Sigmoid colon (tissue), 7 donors: Measurements from ENCODE around the gene WRAP73. TPM values are rescaled to one million over a fixed set of nuclear protein-coding genes. Genes with fewer than 3 reads are reported as not detected.
"Not testable (repeated sequence)": the region's sequence is repeated elsewhere in the genome, so short reads cannot be mapped to it uniquely, and the experiment has no call there.

Experiments used
- DNase-seq: peaks from one replicate; pipeline ENCODE4 v3.0.0-alpha.2; 2019
- H3K27ac ChIP-seq, 4 donors: fragments of 200-600 bp; sonication (generic); one replicate each; pipeline ENCODE4 v1.5.1; 2016 to 2019; ENCODE audit warnings: mild to moderate bottlenecking in 1 of 4
- H3K27me3 ChIP-seq, 3 donors: fragments of 200-600 bp; sonication (generic); one replicate each; pipeline ENCODE4 v1.5.1; 2019; ENCODE audit warnings: mild to moderate bottlenecking in 1 of 3
- H3K36me3 ChIP-seq, 4 donors: fragments of 200-600 bp; sonication (generic); one replicate each; pipeline ENCODE4 v1.5.1; 2016 to 2019
- H3K4me1 ChIP-seq, 4 donors: fragments of 200-600 bp; sonication (generic); one replicate each; pipeline ENCODE4 v1.5.1; 2017 to 2019
- H3K4me3 ChIP-seq, 4 donors: fragments of 200-600 bp; sonication (generic); one replicate each; pipeline ENCODE4 v1.5.1; 2017 to 2019; ENCODE audit warnings: mild to moderate bottlenecking in 2 of 4, moderate library complexity in 1 of 4
- H3K9me3 ChIP-seq, 4 donors: fragments of 200-600 bp in 3 of 4; sonication (generic) in 3 of 4; one replicate each; pipeline versions ENCODE4 v1.5.1 to v1.6.1; 2013 to 2019
- EP300 ChIP-seq, 4 donors: sonication (generic); formaldehyde crosslinking; IDR thresholded peaks; one replicate each; pipeline ENCODE4 v1.6.1; 2017; ENCODE audit warnings: antibody characterized with exemption in 4 of 4
- POLR2A ChIP-seq, 2 donors: fragments of 450-650 bp; IDR thresholded peaks; one replicate each; pipeline ENCODE4 v1.6.1; 2016; ENCODE audit warnings: antibody characterized with exemption in 2 of 2, mild to moderate bottlenecking in 2 of 2, moderate library complexity in 2 of 2
- POLR2AphosphoS5 ChIP-seq, 4 donors: sonication (generic); formaldehyde crosslinking; IDR thresholded peaks; one replicate each; pipeline ENCODE4 v1.6.1; 2017; ENCODE audit warnings: antibody characterized with exemption in 4 of 4
- WGBS, 2 donors: extraction: QIAGEN DNeasy Blood & Tissue Kit; methylation state at CpG; one replicate each; pipeline ENCODE4 v1.1.7; 2013; 5-methylcytosine and 5-hydroxymethylcytosine counted together
- intact Hi-C: fragments of 100-400 bp; cut with DNase I; formaldehyde crosslinking; loops from one replicate; pipeline ENCODE4 v1.15.1; 2023
- polyA plus RNA-seq, 3 donors: library from polyadenylated mRNA; stranded (reverse); fragments of 200-250 nt; gene quantifications; one replicate each; pipeline ENCODE4 v1.2.3, GENCODE V29; 2013
- total RNA-seq, 4 donors: library from RNA; depleted of rRNA; stranded (reverse); fragments of >200 nt; gene quantifications; one replicate each; pipeline ENCODE4 v1.1.0, GENCODE V29; 2016
- TF ChIP-seq, protein P1 (sequence below), 4 experiments: fragments of 450-650 bp in 3 of 4; fragments of 200-600 bp in 1 of 4; IDR thresholded peaks; one replicate each; pipeline ENCODE4 v1.5.1; 2016 to 2019; ENCODE audit warnings: antibody characterized with exemption in 4 of 4, mild to moderate bottlenecking in 3 of 4, moderate library complexity in 2 of 4
- donor health status: healthy with polysubstance abuse.
- donor health status: Bipolar disorder and iron deficiency.
- donor health status: healthy.

WRAP73 gene
- total and polyA plus RNA-seq, 7 donors = 11.4 to 24.2 (median 17.2) TPM

GRCh38 chr1:3585940-3586568, 63.8 kb downstream of the WRAP73 start:
- no peaks in the 10 kb centered on the region for H3K4me1 ChIP-seq
- no peak for DNase-seq
- WGBS, 2 donors = 91% methylated on average over 19 of the region's 19 CpGs
- intact Hi-C loops = no loop called here
- H3K27me3 ChIP-seq = peaks cover 0 to 17% (median 0%) of the 10 kb centered on the region in 3 donors
- TF ChIP-seq, protein P1, sequence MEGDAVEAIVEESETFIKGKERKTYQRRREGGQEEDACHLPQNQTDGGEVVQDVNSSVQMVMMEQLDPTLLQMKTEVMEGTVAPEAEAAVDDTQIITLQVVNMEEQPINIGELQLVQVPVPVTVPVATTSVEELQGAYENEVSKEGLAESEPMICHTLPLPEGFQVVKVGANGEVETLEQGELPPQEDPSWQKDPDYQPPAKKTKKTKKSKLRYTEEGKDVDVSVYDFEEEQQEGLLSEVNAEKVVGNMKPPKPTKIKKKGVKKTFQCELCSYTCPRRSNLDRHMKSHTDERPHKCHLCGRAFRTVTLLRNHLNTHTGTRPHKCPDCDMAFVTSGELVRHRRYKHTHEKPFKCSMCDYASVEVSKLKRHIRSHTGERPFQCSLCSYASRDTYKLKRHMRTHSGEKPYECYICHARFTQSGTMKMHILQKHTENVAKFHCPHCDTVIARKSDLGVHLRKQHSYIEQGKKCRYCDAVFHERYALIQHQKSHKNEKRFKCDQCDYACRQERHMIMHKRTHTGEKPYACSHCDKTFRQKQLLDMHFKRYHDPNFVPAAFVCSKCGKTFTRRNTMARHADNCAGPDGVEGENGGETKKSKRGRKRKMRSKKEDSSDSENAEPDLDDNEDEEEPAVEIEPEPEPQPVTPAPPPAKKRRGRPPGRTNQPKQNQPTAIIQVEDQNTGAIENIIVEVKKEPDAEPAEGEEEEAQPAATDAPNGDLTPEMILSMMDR (IDR thresholded peaks at IDR 0.05) = no peak
- no peak for TF ChIP-seq POLR2A (IDR thresholded peaks at IDR 0.05)
- TF ChIP-seq POLR2AphosphoS5 (IDR thresholded peaks at IDR 0.05) = no peak
- no peak for TF ChIP-seq EP300 (IDR thresholded peaks at IDR 0.05)
- no peaks in the 10 kb centered on the region for H3K36me3 ChIP-seq
- H3K27ac ChIP-seq = no peak overlapping the region
- no peak overlapping the region for H3K4me3 ChIP-seq
- no peaks in the 10 kb centered on the region for H3K9me3 ChIP-seq

GRCh38 chr1:3585353-3585868, 64.5 kb downstream of the WRAP73 start:
- H3K4me1 ChIP-seq, H3K9me3 ChIP-seq, H3K4me3 ChIP-seq, H3K27ac ChIP-seq, H3K36me3 ChIP-seq, intact Hi-C loops, DNase-seq: not testable (repeated sequence)
- H3K27me3 ChIP-seq = peaks cover 0 to 19% (median 0%) of the 10 kb centered on the region in 3 donors
- WGBS, 2 donors = 65 to 69% methylated on average over 6 of the region's 6 CpGs

- Histone ChIP-seq H3K4me1 (no peaks in the 10 kb centered on the region), H3K4me3 (no peak overlapping the region), H3K9me3 (no peaks in the 10 kb centered on the region), H3K36me3 (no peaks in the 10 kb centered on the region), H3K27ac (no peak overlapping the region), H3K27me3 (peaks cover 0 to 24% (median 0%) of the 10 kb centered on the region in 3 donors)
- TF ChIP-seq POLR2AphosphoS5 (IDR thresholded peaks at IDR 0.05) (no peak), POLR2A (IDR thresholded peaks at IDR 0.05) (no peak), EP300 (IDR thresholded peaks at IDR 0.05) (no peak)
- WGBS, 2 donors = 80 to 83% methylated on average over 7 of the region's 7 CpGs
- no peak for DNase-seq
- intact Hi-C loops = no loop called here
Observed at GRCh38 chr1:3584915-3585314, 65.0 kb downstream of the WRAP73 start.

- WGBS, 2 donors = 78 to 84% methylated on average over 18 to 21 of the region's 21 CpGs
Observed at GRCh38 chr1:3583751-3584150, 66.2 kb downstream of the WRAP73 start.

GRCh38 chr1:3581296-3582036, 68.4 kb downstream of the WRAP73 start:
- Histone ChIP-seq H3K36me3 (no peaks in the 10 kb centered on the region), H3K27ac (no peak overlapping the region), H3K9me3 (no peaks in the 10 kb centered on the region), H3K27me3 (peaks cover 0 to 25% (median 0%) of the 10 kb centered on the region in 3 donors), H3K4me3 (no peak overlapping the region), H3K4me1 (no peaks in the 10 kb centered on the region)
- TF ChIP-seq POLR2A (IDR thresholded peaks at IDR 0.05) (no peak), EP300 (IDR thresholded peaks at IDR 0.05) (no peak), POLR2AphosphoS5 (IDR thresholded peaks at IDR 0.05) (no peak)
- TF ChIP-seq, protein P1 (IDR thresholded peaks at IDR 0.05) = no peak
- intact Hi-C loops = no loop called here
- DNase-seq = no peak
- WGBS, 2 donors = 49 to 62% methylated on average over 16 of the region's 16 CpGs

More at GRCh38 chr1:3583751-3584150, 66.2 kb downstream of the WRAP73 start:
- H3K27ac ChIP-seq, intact Hi-C loops, DNase-seq, H3K4me1 ChIP-seq, H3K4me3 ChIP-seq, H3K9me3 ChIP-seq, H3K36me3 ChIP-seq: not testable (repeated sequence)
- H3K27me3 ChIP-seq = peaks cover 0 to 25% (median 0%) of the 10 kb centered on the region in 3 donors

Other genes starting within 250 kb of the WRAP73 start
- gene ARHGEF16, start 195.4 kb downstream of the WRAP73 start, total RNA-seq = 1 to 10 TPM in 2 of 4 donors, under 1 TPM in 2; 0.41 to 2.2 (median 0.78) TPM
- gene ARHGEF16, start 195.4 kb downstream of the WRAP73 start, polyA plus RNA-seq = 10 to 100 TPM; 44.4 to 51.8 (median 51.6) TPM
- 10 to 100 TPM in 2 of 4 donors, 1 to 10 TPM in 2; 4.3 to 31.9 (median 12.2) TPM for gene MEGF6, start 38.6 kb downstream of the WRAP73 start, total RNA-seq
- gene MEGF6, start 38.6 kb downstream of the WRAP73 start, polyA plus RNA-seq = 1 to 10 TPM in 2 of 3 donors, not detected in 1; 2.4 to 9.8 TPM
- 10 to 100 TPM; 34.9 to 51.8 (median 43.2) TPM for gene TPRG1L, start 25.1 kb downstream of the WRAP73 start, total RNA-seq
- 100 to 1,000 TPM in 1 of 3 donors, 10 to 100 TPM in 2; 43.6 to 105 (median 85.9) TPM for gene TPRG1L, start 25.1 kb downstream of the WRAP73 start, polyA plus RNA-seq
- not detected for gene TP73, start 2.4 kb upstream of the WRAP73 start, total RNA-seq
- under 1 TPM in 2 of 3 donors, not detected in 1; 0.22 to 0.69 TPM for gene TP73, start 2.4 kb upstream of the WRAP73 start, polyA plus RNA-seq
- gene CCDC27, start 102.3 kb upstream of the WRAP73 start, total RNA-seq = not detected
- gene CCDC27, start 102.3 kb upstream of the WRAP73 start, polyA plus RNA-seq = not detected
- 1 to 10 TPM in 3 of 4 donors, not detected in 1; 6.1 to 8.6 (median 7.5) TPM for gene SMIM1, start 122.6 kb upstream of the WRAP73 start, total RNA-seq
- 10 to 100 TPM in 1 of 3 donors, 1 to 10 TPM in 2; 2.7 to 10.8 (median 3.7) TPM for gene SMIM1, start 122.6 kb upstream of the WRAP73 start, polyA plus RNA-seq
- 10 to 100 TPM; 26.7 to 36.4 (median 31.2) TPM for gene LRRC47, start 146.4 kb upstream of the WRAP73 start, total RNA-seq
- 10 to 100 TPM; 11.4 to 25.9 (median 13.2) TPM for gene LRRC47, start 146.4 kb upstream of the WRAP73 start, polyA plus RNA-seq
- 10 to 100 TPM; 21.6 to 32.5 (median 25.3) TPM for gene CEP104, start 207.1 kb upstream of the WRAP73 start, total RNA-seq
- 10 to 100 TPM; 12.0 to 16.0 (median 12.9) TPM for gene CEP104, start 207.1 kb upstream of the WRAP73 start, polyA plus RNA-seq
- 1 to 10 TPM; 2.9 to 7.4 (median 6.6) TPM for gene DFFB, start 207.4 kb upstream of the WRAP73 start, total RNA-seq
- gene DFFB, start 207.4 kb upstream of the WRAP73 start, polyA plus RNA-seq = 1 to 10 TPM; 1.8 to 9.0 (median 3.2) TPM